ENCODE results near the gene C15orf61. TPM values are rescaled to one million over a fixed set of nuclear protein-coding genes. Genes with fewer than 3 reads are reported as not detected.

Gene C15orf61
- total RNA-seq, 1 donor from 2014 or later = 4.2 TPM

DNA sequence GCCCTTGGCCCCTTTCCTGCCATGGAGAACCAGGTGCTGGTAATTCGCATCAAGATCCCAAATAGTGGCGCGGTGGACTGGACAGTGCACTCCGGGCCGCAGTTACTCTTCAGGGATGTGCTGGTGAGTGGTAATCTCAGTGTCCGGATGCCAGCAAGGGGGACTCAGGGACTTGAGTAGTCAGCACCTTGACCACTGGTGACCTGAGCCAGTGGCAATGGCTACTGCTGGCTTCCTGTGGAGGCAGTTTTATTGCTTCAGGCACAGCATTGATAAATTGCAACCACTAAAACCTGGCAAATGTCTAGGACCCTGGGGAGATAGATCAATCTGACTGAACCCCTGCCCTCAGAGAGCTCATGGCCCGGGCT lies 22.4 kb downstream of the C15orf61 start:
- Mint-ChIP-seq H3K4me3 (peak overlapping the region; percentile 90), H3K9me3 (no peaks in the 10 kb centered on the region), H3K4me1 (peaks cover 54% of the 10 kb centered on the region), H3K27ac (peak overlapping the region; percentile 85), H3K27me3 (no peaks in the 10 kb centered on the region), H3K36me3 (ENCODE audit: low read depth) (peaks cover 11% of the 10 kb centered on the region)
- no peak for DNase-seq
- ATAC-seq (ENCODE audit: low read depth) = no peak
- TF ChIP-seq, protein P1, sequence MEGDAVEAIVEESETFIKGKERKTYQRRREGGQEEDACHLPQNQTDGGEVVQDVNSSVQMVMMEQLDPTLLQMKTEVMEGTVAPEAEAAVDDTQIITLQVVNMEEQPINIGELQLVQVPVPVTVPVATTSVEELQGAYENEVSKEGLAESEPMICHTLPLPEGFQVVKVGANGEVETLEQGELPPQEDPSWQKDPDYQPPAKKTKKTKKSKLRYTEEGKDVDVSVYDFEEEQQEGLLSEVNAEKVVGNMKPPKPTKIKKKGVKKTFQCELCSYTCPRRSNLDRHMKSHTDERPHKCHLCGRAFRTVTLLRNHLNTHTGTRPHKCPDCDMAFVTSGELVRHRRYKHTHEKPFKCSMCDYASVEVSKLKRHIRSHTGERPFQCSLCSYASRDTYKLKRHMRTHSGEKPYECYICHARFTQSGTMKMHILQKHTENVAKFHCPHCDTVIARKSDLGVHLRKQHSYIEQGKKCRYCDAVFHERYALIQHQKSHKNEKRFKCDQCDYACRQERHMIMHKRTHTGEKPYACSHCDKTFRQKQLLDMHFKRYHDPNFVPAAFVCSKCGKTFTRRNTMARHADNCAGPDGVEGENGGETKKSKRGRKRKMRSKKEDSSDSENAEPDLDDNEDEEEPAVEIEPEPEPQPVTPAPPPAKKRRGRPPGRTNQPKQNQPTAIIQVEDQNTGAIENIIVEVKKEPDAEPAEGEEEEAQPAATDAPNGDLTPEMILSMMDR (IDR thresholded peaks at IDR 0.05) = no peak
- CTCF ChIA-PET = no interaction called here
- POLR2A ChIA-PET = interaction anchor here (2.4 kb wide), 1 partner anchor 22 kb away, joined by 32 read pairs; the partner anchor contains the start of gene C15orf61
- intact Hi-C loops (cut with micrococcal nuclease) = loop anchor here (2.0 to 10.0 kb wide), 4 partner anchors 297 to 841 kb away; partner anchors contain the start of genes PIAS1, RNU6-1 and SMAD6

DNA sequence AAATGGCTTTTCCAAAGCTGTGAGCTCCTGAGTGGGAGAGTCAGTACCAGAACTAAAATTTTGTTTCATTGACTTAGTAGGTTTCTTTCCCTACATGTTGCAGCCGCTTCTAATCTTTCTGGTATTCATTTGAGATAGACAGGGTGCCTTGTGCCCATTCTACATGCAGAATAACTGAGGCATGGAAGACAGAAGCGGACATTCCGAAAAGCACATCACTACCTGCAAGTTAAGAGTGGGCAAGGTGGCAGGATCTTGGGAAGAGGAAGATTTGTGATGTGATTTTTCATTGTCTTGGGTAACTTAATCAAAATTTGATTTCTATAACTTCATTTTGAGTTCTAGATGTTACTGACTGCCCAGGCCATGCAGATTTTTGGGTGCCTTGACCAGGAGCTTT lies 23.5 kb downstream of the C15orf61 start:
- DNase-seq (no peak), ATAC-seq (ENCODE audit: low read depth) (no peak)
- Mint-ChIP-seq H3K4me3 (no peak overlapping the region), H3K36me3 (ENCODE audit: low read depth) (peaks cover 11% of the 10 kb centered on the region), H3K4me1 (peaks cover 48% of the 10 kb centered on the region), H3K27me3 (no peaks in the 10 kb centered on the region), H3K9me3 (no peaks in the 10 kb centered on the region), H3K27ac (no peak overlapping the region)
- intact Hi-C loops (cut with micrococcal nuclease) = loop anchor here (5.0 to 10.0 kb wide), 3 partner anchors 460 to 842 kb away; partner anchors contain the start of genes PIAS1 and SMAD6
- TF ChIP-seq, protein P1 (IDR thresholded peaks at IDR 0.05) = no peak
- ChIA-PET CTCF (no interaction called here), POLR2A (no interaction called here)

DNA sequence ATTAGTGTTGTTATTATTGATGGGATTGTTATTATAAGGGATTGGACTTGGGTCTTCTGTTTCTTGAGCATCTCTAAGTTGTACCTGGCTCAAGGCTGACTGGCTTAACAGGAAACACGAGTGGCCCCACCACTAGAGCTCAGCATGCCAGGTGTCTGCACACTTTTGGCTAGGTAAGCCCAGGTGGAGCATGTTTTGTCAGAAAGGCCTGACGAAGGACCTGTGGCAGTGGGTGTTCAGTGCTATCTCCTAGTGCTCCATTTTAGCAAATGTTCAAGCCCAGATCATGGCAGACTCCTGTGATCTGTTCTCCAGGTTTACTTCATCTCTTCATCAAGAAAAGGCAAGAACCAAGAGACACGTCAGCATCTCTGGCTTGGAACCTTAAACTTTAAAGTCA lies 24.9 kb downstream of the C15orf61 start:
- H3K9me3 Mint-ChIP-seq = no peaks in the 10 kb centered on the region
- ChIA-PET CTCF (no interaction called here), POLR2A (interaction anchor here (0.6 kb wide), 1 partner anchor 294 kb away, joined by 4 read pairs; the partner anchor contains the start of gene RNU6-1)
- intact Hi-C loops (cut with micrococcal nuclease) = loop anchor here (10.0 kb wide), 2 partner anchors 461 to 509 kb away; partner anchors contain the start of gene PIAS1
- TF ChIP-seq, protein P1 (IDR thresholded peaks at IDR 0.05) = no peak
- H3K36me3 Mint-ChIP-seq (ENCODE audit: low read depth) = peaks cover 17% of the 10 kb centered on the region
- DNase-seq (no peak), ATAC-seq (ENCODE audit: low read depth) (no peak)
- H3K27me3 Mint-ChIP-seq = no peaks in the 10 kb centered on the region
- H3K4me1 Mint-ChIP-seq = peaks cover 37% of the 10 kb centered on the region
- H3K27ac Mint-ChIP-seq = no peak overlapping the region
- no peak overlapping the region for H3K4me3 Mint-ChIP-seq

DNA sequence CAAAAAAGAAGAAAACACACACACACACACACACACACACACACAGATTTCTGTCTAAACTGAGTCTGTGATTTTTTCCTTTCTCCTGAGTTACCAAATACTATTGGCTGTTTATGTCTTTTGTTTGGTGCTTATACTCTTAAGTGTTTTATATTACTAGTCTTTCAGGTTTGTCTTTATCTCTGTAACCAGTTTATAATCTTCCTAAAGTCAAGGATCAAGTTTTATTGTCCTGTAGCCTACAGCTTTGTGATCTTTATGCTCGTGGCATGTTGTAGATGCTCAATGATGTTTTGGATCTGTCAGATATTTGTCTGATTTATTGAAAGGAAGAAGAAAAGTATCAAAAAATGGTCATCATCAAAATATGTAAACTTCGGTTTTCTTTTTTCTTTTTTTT lies 26.1 kb downstream of the C15orf61 start:
- H3K27me3 Mint-ChIP-seq = no peaks in the 10 kb centered on the region
- ATAC-seq (ENCODE audit: low read depth) = no peak
- H3K4me3 Mint-ChIP-seq = no peak overlapping the region
- ChIA-PET CTCF (no interaction called here), POLR2A (interaction anchor here (0.6 kb wide), 1 partner anchor 27 kb away, joined by 3 read pairs; no protein-coding TSS in a partner anchor)
- no peak for DNase-seq
- TF ChIP-seq, protein P1 (IDR thresholded peaks at IDR 0.05) = no peak
- intact Hi-C loops (cut with micrococcal nuclease) = loop anchor here (10.0 kb wide), 2 partner anchors 462 to 508 kb away; partner anchors contain the start of gene PIAS1
- peaks cover 21% of the 10 kb centered on the region for H3K36me3 Mint-ChIP-seq (ENCODE audit: low read depth)
- no peak overlapping the region for H3K27ac Mint-ChIP-seq
- peaks cover 26% of the 10 kb centered on the region for H3K4me1 Mint-ChIP-seq
- H3K9me3 Mint-ChIP-seq = no peaks in the 10 kb centered on the region

DNA sequence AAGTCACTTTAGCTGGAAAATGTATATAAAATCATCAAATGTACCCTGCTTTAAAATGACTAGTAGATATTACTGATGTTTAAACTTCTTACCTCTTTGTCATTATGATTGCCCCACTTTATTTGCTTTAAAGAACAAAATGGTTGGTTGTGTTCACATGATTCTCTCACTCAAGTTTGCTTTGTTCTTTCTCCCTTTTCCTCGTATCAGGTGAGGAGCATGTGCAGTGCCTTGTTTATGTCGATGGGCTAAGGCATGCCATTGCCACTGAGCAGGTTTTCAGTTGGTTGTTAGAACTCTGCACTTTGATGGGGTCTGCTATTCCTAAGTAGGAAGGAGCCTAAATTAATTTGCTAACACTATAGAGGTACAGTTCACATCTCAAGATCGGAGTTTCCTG lies 26.9 kb downstream of the C15orf61 start:
- no peak overlapping the region for H3K4me3 Mint-ChIP-seq
- ATAC-seq (ENCODE audit: low read depth) (no peak), DNase-seq (no peak)
- H3K9me3 Mint-ChIP-seq = no peaks in the 10 kb centered on the region
- peaks cover 20% of the 10 kb centered on the region for H3K36me3 Mint-ChIP-seq (ENCODE audit: low read depth)
- no peaks in the 10 kb centered on the region for H3K27me3 Mint-ChIP-seq
- intact Hi-C loops (cut with micrococcal nuclease) = loop anchor here (10.0 kb wide), 2 partner anchors 463 to 507 kb away; partner anchors contain the start of gene PIAS1
- H3K4me1 Mint-ChIP-seq = peaks cover 23% of the 10 kb centered on the region
- no peak overlapping the region for H3K27ac Mint-ChIP-seq
- ChIA-PET CTCF (no interaction called here), POLR2A (no interaction called here)
- TF ChIP-seq, protein P1 (IDR thresholded peaks at IDR 0.05) = no peak
